GM23338 (cell line): ENCODE results near the gene SMC4.

Experiments used
- CREB1 ChIP-seq: fragments of 250-450 bp; sonication (Bioruptor Pico); IDR thresholded peaks from 2 replicates; pipeline ENCODE4 v1.5.0; 2020; ENCODE audit warnings: low read depth, mild to moderate bottlenecking, moderate library complexity
- CTCF ChIP-seq, 2 experiments: fragments of 200-600 bp in 1 of 2; sonication (generic) in 1 of 2; conservative IDR thresholded peaks; 2 replicates each; pipeline versions ENCODE4 v1.5.1 to v1.6.1; 2016 to 2017; ENCODE audit warnings: antibody characterized with exemption in 2 of 2, low read depth in 2 of 2, mild to moderate bottlenecking in 2 of 2, moderate library complexity in 1 of 2
- EZH2 ChIP-seq: fragments of 200-600 bp; sonication (generic); IDR thresholded peaks from one replicate; pipeline ENCODE4 v1.8.0; 2017; ENCODE audit warnings: antibody characterized with exemption, mild to moderate bottlenecking, low read depth; ENCODE audit not compliant: unreplicated experiment
- NANOG ChIP-seq: IDR thresholded peaks from 2 replicates; pipeline ENCODE4 v1.6.1; 2016; ENCODE audit warnings: antibody characterized with exemption, borderline replicate concordance
- POLR2AphosphoS5 ChIP-seq: IDR thresholded peaks from 2 replicates; pipeline ENCODE4 v1.6.1; 2016; ENCODE audit warnings: antibody characterized with exemption, low read depth

GRCh38 chr3:160472344-160472743 is 72.9 kb downstream of the SMC4 start:
- TF ChIP-seq CTCF (conservative IDR thresholded peaks at IDR 0.05; ENCODE audit: low read depth in 2 of 2) (no peak), EZH2 (no peak), CREB1 (no peak), POLR2AphosphoS5 (no peak), NANOG (no peak)
